Stomach (tissue), 4 donors: ENCODE results near the gene SELENOT.

Experiments
- EP300 ChIP-seq: sonication (generic); formaldehyde crosslinking; IDR thresholded peaks from one replicate; pipeline ENCODE4 v1.6.1; 2017; ENCODE audit warnings: antibody characterized with exemption
- POLR2A ChIP-seq, 4 donors: fragments of 450-650 bp; IDR thresholded peaks; one replicate each; pipeline ENCODE4 v1.6.1; 2016; ENCODE audit warnings: antibody characterized with exemption in 4 of 4, control low read depth in 2 of 4, mild to moderate bottlenecking in 1 of 4, moderate library complexity in 1 of 4
- POLR2AphosphoS5 ChIP-seq, 3 donors: sonication (generic); formaldehyde crosslinking; IDR thresholded peaks; one replicate each; pipeline ENCODE4 v1.6.1; 2016; ENCODE audit warnings: antibody characterized with exemption in 3 of 3
- TF ChIP-seq, protein P1 (sequence below), 7 experiments: fragments of 450-650 bp in 4 of 7; fragments of 200-600 bp in 3 of 7; sonication (generic) in 3 of 7; IDR thresholded peaks; one replicate each; pipeline ENCODE4 v1.5.1; 2016 to 2019; ENCODE audit warnings: antibody characterized with exemption in 7 of 7, control low read depth in 2 of 7, mild to moderate bottlenecking in 1 of 7

GRCh38 chr3:150597646-150598045, 5.5 kb upstream of the SELENOT start:
- TF ChIP-seq, protein P1, sequence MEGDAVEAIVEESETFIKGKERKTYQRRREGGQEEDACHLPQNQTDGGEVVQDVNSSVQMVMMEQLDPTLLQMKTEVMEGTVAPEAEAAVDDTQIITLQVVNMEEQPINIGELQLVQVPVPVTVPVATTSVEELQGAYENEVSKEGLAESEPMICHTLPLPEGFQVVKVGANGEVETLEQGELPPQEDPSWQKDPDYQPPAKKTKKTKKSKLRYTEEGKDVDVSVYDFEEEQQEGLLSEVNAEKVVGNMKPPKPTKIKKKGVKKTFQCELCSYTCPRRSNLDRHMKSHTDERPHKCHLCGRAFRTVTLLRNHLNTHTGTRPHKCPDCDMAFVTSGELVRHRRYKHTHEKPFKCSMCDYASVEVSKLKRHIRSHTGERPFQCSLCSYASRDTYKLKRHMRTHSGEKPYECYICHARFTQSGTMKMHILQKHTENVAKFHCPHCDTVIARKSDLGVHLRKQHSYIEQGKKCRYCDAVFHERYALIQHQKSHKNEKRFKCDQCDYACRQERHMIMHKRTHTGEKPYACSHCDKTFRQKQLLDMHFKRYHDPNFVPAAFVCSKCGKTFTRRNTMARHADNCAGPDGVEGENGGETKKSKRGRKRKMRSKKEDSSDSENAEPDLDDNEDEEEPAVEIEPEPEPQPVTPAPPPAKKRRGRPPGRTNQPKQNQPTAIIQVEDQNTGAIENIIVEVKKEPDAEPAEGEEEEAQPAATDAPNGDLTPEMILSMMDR (IDR thresholded peaks at IDR 0.05), result no peak
- TF ChIP-seq EP300, result no peak
- TF ChIP-seq POLR2AphosphoS5 (IDR thresholded peaks at IDR 0.05), result no peak
- TF ChIP-seq POLR2A (IDR thresholded peaks at IDR 0.05), result no peak
